Measurements from ENCODE around the gene LDAH. TPM values are rescaled to one million over a fixed set of nuclear protein-coding genes. Genes with fewer than 3 reads are reported as not detected.
"Not testable (repeated sequence)": the region's sequence is repeated elsewhere in the genome, so short reads cannot be mapped to it uniquely, and the experiment has no call there.

LDAH gene
- total and polyA plus RNA-seq, 4 donors = 19.7 to 32.9 (median 21.8) TPM

- H3K9me3 ChIP-seq (ENCODE audit: control insufficient read depth, insufficient read depth, low read length); DNase-seq (ENCODE audit: low read depth in 4 of 6, low spot score in 6 of 6); H3K27ac ChIP-seq (ENCODE audit: low read depth, low read length); H3K36me3 ChIP-seq (ENCODE audit: control insufficient read depth, insufficient read depth, low read length); H3K4me1 ChIP-seq (ENCODE audit: control insufficient read depth, insufficient read depth, low read length); H3K27me3 ChIP-seq (ENCODE audit: control insufficient read depth, insufficient read depth, low read length); H3K4me3 ChIP-seq (ENCODE audit: low read depth, low read length): not testable (repeated sequence)
- 100% methylated on average over 2 of the region's 3 CpGs for WGBS (ENCODE audit: insufficient coverage)
Observed at GRCh38 chr2:20713585-20713984, 109.3 kb downstream of the LDAH start.

- DNase-seq (ENCODE audit: low read depth in 4 of 6, low spot score in 6 of 6); H3K36me3 ChIP-seq (ENCODE audit: control insufficient read depth, insufficient read depth, low read length); H3K27me3 ChIP-seq (ENCODE audit: control insufficient read depth, insufficient read depth, low read length); H3K27ac ChIP-seq (ENCODE audit: low read depth, low read length); H3K9me3 ChIP-seq (ENCODE audit: control insufficient read depth, insufficient read depth, low read length); H3K4me3 ChIP-seq (ENCODE audit: low read depth, low read length); H3K4me1 ChIP-seq (ENCODE audit: control insufficient read depth, insufficient read depth, low read length): not testable (repeated sequence)
- over 99% methylated on average over 7 of the region's 7 CpGs for WGBS (ENCODE audit: insufficient coverage)
Observed at GRCh38 chr2:20711641-20712040, 111.3 kb downstream of the LDAH start.

- WGBS (ENCODE audit: insufficient coverage) = 59% methylated on average over 4 of the region's 4 CpGs
- Histone ChIP-seq H3K27me3 (ENCODE audit: control insufficient read depth, insufficient read depth, low read length) (no peaks in the 10 kb centered on the region), H3K27ac (ENCODE audit: low read depth, low read length) (no peak overlapping the region), H3K4me3 (ENCODE audit: low read depth, low read length) (no peak overlapping the region), H3K9me3 (ENCODE audit: control insufficient read depth, insufficient read depth, low read length) (no peaks in the 10 kb centered on the region), H3K4me1 (ENCODE audit: control insufficient read depth, insufficient read depth, low read length) (no peaks in the 10 kb centered on the region), H3K36me3 (ENCODE audit: control insufficient read depth, insufficient read depth, low read length) (no peaks in the 10 kb centered on the region)
- DNase-seq (ENCODE audit: low read depth in 4 of 6, low spot score in 6 of 6) = peak in 1 of 6 donors; percentile 37
Observed at GRCh38 chr2:20707601-20708000, 115.3 kb downstream of the LDAH start.

- Histone ChIP-seq H3K27ac (ENCODE audit: low read depth, low read length) (no peak overlapping the region), H3K9me3 (ENCODE audit: control insufficient read depth, insufficient read depth, low read length) (no peaks in the 10 kb centered on the region), H3K4me3 (ENCODE audit: low read depth, low read length) (no peak overlapping the region), H3K27me3 (ENCODE audit: control insufficient read depth, insufficient read depth, low read length) (no peaks in the 10 kb centered on the region), H3K36me3 (ENCODE audit: control insufficient read depth, insufficient read depth, low read length) (no peaks in the 10 kb centered on the region), H3K4me1 (ENCODE audit: control insufficient read depth, insufficient read depth, low read length) (no peaks in the 10 kb centered on the region)
- 91% methylated on average over 3 of the region's 3 CpGs for WGBS (ENCODE audit: insufficient coverage)
- no peak for DNase-seq (ENCODE audit: low read depth in 4 of 6, low spot score in 6 of 6)
Observed at GRCh38 chr2:20706786-20707185, 116.1 kb downstream of the LDAH start.

- no peak for DNase-seq (ENCODE audit: low read depth in 4 of 6, low spot score in 6 of 6)
- H3K9me3 ChIP-seq (ENCODE audit: control insufficient read depth, insufficient read depth, low read length) = no peaks in the 10 kb centered on the region
- H3K27me3 ChIP-seq (ENCODE audit: control insufficient read depth, insufficient read depth, low read length) = no peaks in the 10 kb centered on the region
- H3K4me1 ChIP-seq (ENCODE audit: control insufficient read depth, insufficient read depth, low read length) = no peaks in the 10 kb centered on the region
- H3K36me3 ChIP-seq (ENCODE audit: control insufficient read depth, insufficient read depth, low read length) = no peaks in the 10 kb centered on the region
- H3K27ac ChIP-seq (ENCODE audit: low read depth, low read length) = no peak overlapping the region
- no CpG with 5 or more reads among the region's 2 CpGs for WGBS (ENCODE audit: insufficient coverage)
- no peak overlapping the region for H3K4me3 ChIP-seq (ENCODE audit: low read depth, low read length)
Observed at GRCh38 chr2:20706217-20706616, 116.7 kb downstream of the LDAH start.

GRCh38 chr2:20704886-20705285 is 118.0 kb downstream of the LDAH start:
- WGBS (ENCODE audit: insufficient coverage) = 100% methylated on average over 1 of the region's 1 CpG
- no peaks in the 10 kb centered on the region for H3K27me3 ChIP-seq (ENCODE audit: control insufficient read depth, insufficient read depth, low read length)
- H3K9me3 ChIP-seq (ENCODE audit: control insufficient read depth, insufficient read depth, low read length) = no peaks in the 10 kb centered on the region
- H3K4me1 ChIP-seq (ENCODE audit: control insufficient read depth, insufficient read depth, low read length) = no peaks in the 10 kb centered on the region
- no peak for DNase-seq (ENCODE audit: low read depth in 4 of 6, low spot score in 6 of 6)
- H3K36me3 ChIP-seq (ENCODE audit: control insufficient read depth, insufficient read depth, low read length) = no peaks in the 10 kb centered on the region
- no peak overlapping the region for H3K4me3 ChIP-seq (ENCODE audit: low read depth, low read length)
- no peak overlapping the region for H3K27ac ChIP-seq (ENCODE audit: low read depth, low read length)

- Histone ChIP-seq H3K27ac (ENCODE audit: low read depth, low read length) (no peak overlapping the region), H3K9me3 (ENCODE audit: control insufficient read depth, insufficient read depth, low read length) (no peaks in the 10 kb centered on the region), H3K27me3 (ENCODE audit: control insufficient read depth, insufficient read depth, low read length) (no peaks in the 10 kb centered on the region), H3K4me1 (ENCODE audit: control insufficient read depth, insufficient read depth, low read length) (no peaks in the 10 kb centered on the region), H3K36me3 (ENCODE audit: control insufficient read depth, insufficient read depth, low read length) (no peaks in the 10 kb centered on the region), H3K4me3 (ENCODE audit: low read depth, low read length) (no peak overlapping the region)
- no peak for DNase-seq (ENCODE audit: low read depth in 4 of 6, low spot score in 6 of 6)
- 97% methylated on average over 4 of the region's 5 CpGs for WGBS (ENCODE audit: insufficient coverage)
Observed at GRCh38 chr2:20702563-20702962, 120.3 kb downstream of the LDAH start.

GRCh38 chr2:20698916-20699613 is 123.8 kb downstream of the LDAH start:
- DNase-seq (ENCODE audit: low read depth in 4 of 6, low spot score in 6 of 6) = no peak
- H3K36me3 ChIP-seq (ENCODE audit: control insufficient read depth, insufficient read depth, low read length) = peaks cover 5% of the 10 kb centered on the region
- no peaks in the 10 kb centered on the region for H3K4me1 ChIP-seq (ENCODE audit: control insufficient read depth, insufficient read depth, low read length)
- no peaks in the 10 kb centered on the region for H3K9me3 ChIP-seq (ENCODE audit: control insufficient read depth, insufficient read depth, low read length)
- no peaks in the 10 kb centered on the region for H3K27me3 ChIP-seq (ENCODE audit: control insufficient read depth, insufficient read depth, low read length)
- WGBS (ENCODE audit: insufficient coverage) = 91% methylated on average over 4 of the region's 4 CpGs
- H3K27ac ChIP-seq (ENCODE audit: low read depth, low read length) = no peak overlapping the region
- no peak overlapping the region for H3K4me3 ChIP-seq (ENCODE audit: low read depth, low read length)

GRCh38 chr2:20697322-20697934 is 125.5 kb downstream of the LDAH start:
- H3K27ac ChIP-seq (ENCODE audit: low read depth, low read length) = no peak overlapping the region
- no peak for DNase-seq (ENCODE audit: low read depth in 4 of 6, low spot score in 6 of 6)
- H3K4me3 ChIP-seq (ENCODE audit: low read depth, low read length) = no peak overlapping the region
- H3K27me3 ChIP-seq (ENCODE audit: control insufficient read depth, insufficient read depth, low read length) = no peaks in the 10 kb centered on the region
- H3K36me3 ChIP-seq (ENCODE audit: control insufficient read depth, insufficient read depth, low read length) = peaks cover 5% of the 10 kb centered on the region
- H3K9me3 ChIP-seq (ENCODE audit: control insufficient read depth, insufficient read depth, low read length) = no peaks in the 10 kb centered on the region
- no peaks in the 10 kb centered on the region for H3K4me1 ChIP-seq (ENCODE audit: control insufficient read depth, insufficient read depth, low read length)
- WGBS (ENCODE audit: insufficient coverage) = no CpG with 5 or more reads among the region's 2 CpGs

GRCh38 chr2:20696366-20696765 is 126.5 kb downstream of the LDAH start:
- H3K27me3 ChIP-seq (ENCODE audit: control insufficient read depth, insufficient read depth, low read length) = no peaks in the 10 kb centered on the region
- no peak for DNase-seq (ENCODE audit: low read depth in 4 of 6, low spot score in 6 of 6)
- H3K4me3 ChIP-seq (ENCODE audit: low read depth, low read length) = no peak overlapping the region
- no peaks in the 10 kb centered on the region for H3K9me3 ChIP-seq (ENCODE audit: control insufficient read depth, insufficient read depth, low read length)
- H3K27ac ChIP-seq (ENCODE audit: low read depth, low read length) = no peak overlapping the region
- peaks cover 5% of the 10 kb centered on the region for H3K36me3 ChIP-seq (ENCODE audit: control insufficient read depth, insufficient read depth, low read length)
- H3K4me1 ChIP-seq (ENCODE audit: control insufficient read depth, insufficient read depth, low read length) = no peaks in the 10 kb centered on the region
- 82% methylated on average over 2 of the region's 2 CpGs for WGBS (ENCODE audit: insufficient coverage)
